GM12865 (cell line): ENCODE results near the gene CNKSR2.
"Not testable (repeated sequence)": the region's sequence is repeated elsewhere in the genome, so short reads cannot be mapped to it uniquely, and the experiment has no call there.

Experiments used
- DNase-seq: peaks from one replicate; pipeline ENCODE4 v3.0.0; 2010; ENCODE audit warnings: low read depth
- H3K4me3 ChIP-seq: 2 replicates; pipeline ENCODE4 v1.5.1; 2011; ENCODE audit warnings: mild to moderate bottlenecking, low read depth, low read length, control low read depth
- TF ChIP-seq, protein P1 (sequence below): IDR thresholded peaks from 2 replicates; pipeline ENCODE4 v1.5.1; 2011; ENCODE audit warnings: low read length, control low read depth, low read depth, inconsistent platforms; ENCODE audit not compliant: insufficient read depth; ENCODE audit errors: missing control alignments

CNKSR2 gene

GRCh38 chrX:21479695-21480270 is 105.6 kb downstream of the CNKSR2 start:
- TF ChIP-seq, protein P1, sequence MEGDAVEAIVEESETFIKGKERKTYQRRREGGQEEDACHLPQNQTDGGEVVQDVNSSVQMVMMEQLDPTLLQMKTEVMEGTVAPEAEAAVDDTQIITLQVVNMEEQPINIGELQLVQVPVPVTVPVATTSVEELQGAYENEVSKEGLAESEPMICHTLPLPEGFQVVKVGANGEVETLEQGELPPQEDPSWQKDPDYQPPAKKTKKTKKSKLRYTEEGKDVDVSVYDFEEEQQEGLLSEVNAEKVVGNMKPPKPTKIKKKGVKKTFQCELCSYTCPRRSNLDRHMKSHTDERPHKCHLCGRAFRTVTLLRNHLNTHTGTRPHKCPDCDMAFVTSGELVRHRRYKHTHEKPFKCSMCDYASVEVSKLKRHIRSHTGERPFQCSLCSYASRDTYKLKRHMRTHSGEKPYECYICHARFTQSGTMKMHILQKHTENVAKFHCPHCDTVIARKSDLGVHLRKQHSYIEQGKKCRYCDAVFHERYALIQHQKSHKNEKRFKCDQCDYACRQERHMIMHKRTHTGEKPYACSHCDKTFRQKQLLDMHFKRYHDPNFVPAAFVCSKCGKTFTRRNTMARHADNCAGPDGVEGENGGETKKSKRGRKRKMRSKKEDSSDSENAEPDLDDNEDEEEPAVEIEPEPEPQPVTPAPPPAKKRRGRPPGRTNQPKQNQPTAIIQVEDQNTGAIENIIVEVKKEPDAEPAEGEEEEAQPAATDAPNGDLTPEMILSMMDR: peak; percentile 49
- peak; percentile 40 for DNase-seq

DNA sequence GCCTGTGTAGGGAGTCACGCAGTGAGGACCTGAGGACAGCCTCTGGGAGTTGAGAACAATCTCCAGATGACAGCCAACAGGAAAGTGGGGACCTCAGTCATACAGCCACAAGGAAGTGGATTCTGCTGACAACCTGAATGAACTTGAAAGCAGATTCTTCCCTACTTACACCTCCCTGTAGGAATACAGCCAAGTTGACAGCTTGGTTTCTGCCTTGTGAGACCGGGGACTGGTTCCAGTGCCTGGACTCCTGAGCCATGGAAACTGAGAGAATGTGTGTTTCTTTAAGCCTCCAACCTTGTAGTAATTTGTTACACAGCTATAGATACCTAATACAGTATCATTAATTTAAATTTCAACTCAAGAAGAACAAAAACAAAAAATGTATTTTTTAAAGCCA is 107.5 kb downstream of the CNKSR2 start:
- no peak overlapping the region for H3K4me3 ChIP-seq
- TF ChIP-seq, protein P1: no peak
- DNase-seq: no peak

More at GRCh38 chrX:21479695-21480270, 105.6 kb downstream of the CNKSR2 start:
- H3K4me3 ChIP-seq: no peak overlapping the region

- DNase-seq, H3K4me3 ChIP-seq: not testable (repeated sequence)
Observed at GRCh38 chrX:21484051-21484450, 109.8 kb downstream of the CNKSR2 start.

DNA sequence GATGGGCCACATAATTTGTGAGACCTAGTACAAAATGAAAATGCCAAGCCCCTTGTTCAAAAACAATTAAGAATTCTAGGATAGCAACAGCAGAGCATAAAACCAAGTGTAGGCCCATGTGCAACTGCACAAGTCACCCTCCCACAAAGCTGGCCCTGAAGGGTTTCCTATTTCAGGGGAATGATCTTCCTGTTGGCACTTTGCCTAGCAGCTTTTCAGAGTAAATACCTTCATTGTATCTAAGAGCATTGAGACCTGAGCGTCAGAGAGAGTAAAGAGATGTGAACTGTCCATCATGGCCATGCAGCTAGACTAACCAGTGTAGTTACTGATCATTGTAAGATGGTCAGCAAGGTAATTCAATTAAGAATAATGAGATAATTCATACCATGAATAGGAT is 113.6 kb downstream of the CNKSR2 start:
- TF ChIP-seq, protein P1: no peak
- no peak for DNase-seq
- no peak overlapping the region for H3K4me3 ChIP-seq

DNA sequence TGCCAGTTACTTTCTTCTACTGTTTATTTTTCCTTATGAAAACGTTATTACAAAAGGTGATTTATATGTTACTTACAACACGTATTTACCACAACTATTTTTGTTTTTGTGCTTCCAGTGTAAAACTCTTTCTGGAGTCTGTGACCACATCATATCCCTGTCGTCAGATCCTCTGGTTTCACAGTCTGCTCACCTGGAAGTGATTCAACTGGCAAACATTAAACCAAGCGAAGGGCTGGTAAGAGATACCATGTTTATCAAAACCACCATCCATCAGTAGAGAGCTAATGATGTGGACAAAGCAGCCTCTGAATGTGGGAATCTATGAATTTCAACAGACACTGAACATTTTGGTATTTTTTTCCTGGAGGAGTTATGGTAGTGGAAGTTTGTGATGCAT is 116.1 kb downstream of the CNKSR2 start:
- DNase-seq: no peak
- TF ChIP-seq, protein P1: no peak
- no peak overlapping the region for H3K4me3 ChIP-seq

DNA sequence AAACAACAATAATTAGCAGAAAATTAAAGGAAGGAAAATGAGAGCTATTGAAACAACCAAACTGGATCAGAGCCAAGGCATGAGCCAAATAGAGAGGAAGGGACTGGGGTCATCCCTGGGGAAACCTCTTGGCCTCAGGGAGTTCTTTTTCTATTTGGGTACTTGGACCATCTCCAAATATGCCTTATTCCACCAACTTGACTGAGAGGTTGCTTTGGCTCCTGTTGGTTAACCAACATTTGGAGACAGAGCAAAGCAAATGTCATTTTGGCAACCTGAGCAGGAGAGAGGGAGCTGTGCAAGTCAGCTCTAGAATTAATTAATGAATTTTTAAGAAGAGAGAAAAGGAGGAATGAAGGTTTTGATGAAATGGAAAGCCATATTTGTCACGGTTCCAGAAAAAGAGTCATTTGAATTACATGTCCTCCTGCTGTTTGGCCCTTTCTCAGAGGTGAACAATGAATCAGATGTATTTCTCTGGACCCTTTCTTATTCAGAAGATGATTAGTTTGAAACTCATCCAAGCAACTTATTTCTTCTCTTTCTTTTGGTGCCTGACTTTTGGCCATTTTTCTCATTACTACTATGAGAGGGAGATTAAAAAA is 119.1 kb downstream of the CNKSR2 start:
- no peak for DNase-seq
- TF ChIP-seq, protein P1: no peak
- no peak overlapping the region for H3K4me3 ChIP-seq

GRCh38 chrX:21503593-21503992 is 129.4 kb downstream of the CNKSR2 start:
- DNase-seq: peak; percentile 0
- TF ChIP-seq, protein P1: no peak
- H3K4me3 ChIP-seq: no peak overlapping the region
